ENCODE data around the gene GPATCH2L.

DNA sequence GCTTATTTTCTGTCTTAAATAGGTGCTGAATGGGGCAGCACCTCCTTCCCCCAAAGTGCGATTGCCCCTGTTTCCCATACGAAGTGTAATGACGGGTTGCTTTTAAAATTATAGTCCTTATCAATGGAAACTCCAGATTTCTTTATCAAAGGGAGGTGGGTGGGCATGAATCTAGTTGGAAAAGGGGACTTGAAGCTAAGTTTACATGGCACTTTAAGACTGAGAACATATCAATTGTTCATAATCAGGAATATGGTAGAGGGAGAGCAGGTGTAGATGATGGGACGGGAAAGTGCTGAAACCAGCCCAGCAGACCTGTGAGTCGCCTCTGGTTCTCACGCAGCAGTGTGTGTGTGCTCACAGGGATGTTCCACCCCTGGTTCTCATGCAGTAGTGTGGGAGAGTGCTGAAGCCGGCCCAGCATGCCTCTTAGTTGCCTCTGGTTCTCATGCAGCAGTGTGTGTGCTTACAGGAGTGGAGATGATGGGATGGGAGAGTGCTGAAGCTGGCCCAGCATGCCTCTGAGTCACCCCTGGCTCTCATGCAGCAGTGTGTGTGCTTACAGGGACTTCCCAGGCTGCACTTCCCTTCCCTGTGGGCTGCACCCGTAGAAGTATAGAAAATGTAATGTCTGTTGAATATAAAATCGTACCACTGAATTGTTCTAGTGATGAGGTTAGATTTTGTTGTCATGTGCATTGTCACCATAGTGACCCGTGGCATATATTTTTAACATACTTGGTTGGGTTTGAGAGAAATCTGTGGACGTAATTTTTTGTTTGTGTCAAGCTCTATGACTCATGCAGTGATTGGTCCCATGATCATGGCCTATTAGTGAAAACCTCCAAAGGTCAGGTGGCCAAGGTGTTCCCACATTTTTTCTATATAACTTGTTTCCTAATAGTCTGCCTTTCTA is 51.6 kb downstream of the GPATCH2L start:
- TF ChIP-seq, protein P1, sequence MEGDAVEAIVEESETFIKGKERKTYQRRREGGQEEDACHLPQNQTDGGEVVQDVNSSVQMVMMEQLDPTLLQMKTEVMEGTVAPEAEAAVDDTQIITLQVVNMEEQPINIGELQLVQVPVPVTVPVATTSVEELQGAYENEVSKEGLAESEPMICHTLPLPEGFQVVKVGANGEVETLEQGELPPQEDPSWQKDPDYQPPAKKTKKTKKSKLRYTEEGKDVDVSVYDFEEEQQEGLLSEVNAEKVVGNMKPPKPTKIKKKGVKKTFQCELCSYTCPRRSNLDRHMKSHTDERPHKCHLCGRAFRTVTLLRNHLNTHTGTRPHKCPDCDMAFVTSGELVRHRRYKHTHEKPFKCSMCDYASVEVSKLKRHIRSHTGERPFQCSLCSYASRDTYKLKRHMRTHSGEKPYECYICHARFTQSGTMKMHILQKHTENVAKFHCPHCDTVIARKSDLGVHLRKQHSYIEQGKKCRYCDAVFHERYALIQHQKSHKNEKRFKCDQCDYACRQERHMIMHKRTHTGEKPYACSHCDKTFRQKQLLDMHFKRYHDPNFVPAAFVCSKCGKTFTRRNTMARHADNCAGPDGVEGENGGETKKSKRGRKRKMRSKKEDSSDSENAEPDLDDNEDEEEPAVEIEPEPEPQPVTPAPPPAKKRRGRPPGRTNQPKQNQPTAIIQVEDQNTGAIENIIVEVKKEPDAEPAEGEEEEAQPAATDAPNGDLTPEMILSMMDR (conservative IDR thresholded peaks at IDR 0.05): no peak
- no peak for TF ChIP-seq ZFX (IDR thresholded peaks at IDR 0.05)
